HepG2 (cell line): ENCODE measurements around the gene TOR4A. TPM values are rescaled to one million over a fixed set of nuclear protein-coding genes. Genes with fewer than 3 reads are reported as not detected.
A peak's percentile ranks its signal among the peaks of the same experiment; 100 is the strongest.

Experiments used
- ARNT2 ChIP-seq: sonication (generic); formaldehyde crosslinking; IDR thresholded peaks from 2 replicates; pipeline ENCODE4 v1.8.0; 2022; ENCODE audit warnings: mild to moderate bottlenecking, low read depth, missing genetic modification reagents, moderate library complexity
- BHLHE40 ChIP-seq: IDR thresholded peaks from 2 replicates; pipeline ENCODE4 v1.6.1; 2011; ENCODE audit warnings: low read length, improper control_type of control experiment
- GFI1 ChIP-seq: sonication (generic); formaldehyde crosslinking; IDR thresholded peaks from 2 replicates; pipeline ENCODE4 v1.5.0; 2020; ENCODE audit warnings: missing genetic modification reagents, mild to moderate bottlenecking, borderline replicate concordance
- HNF4G ChIP-seq, 2 experiments: sonication (generic) in 1 of 2; formaldehyde crosslinking in 1 of 2; IDR thresholded peaks; 2 replicates each; pipeline versions ENCODE4 v1.4.0 to v1.6.1; 2011 to 2020; ENCODE audit warnings: borderline replicate concordance in 2 of 2, low read depth in 2 of 2, mild to moderate bottlenecking in 2 of 2, low read length in 1 of 2, missing genetic modification reagents in 1 of 2, moderate library complexity in 1 of 2
- HNRNPLL ChIP-seq: fragments of 200-400 bp; formaldehyde crosslinking; IDR thresholded peaks from 2 replicates; pipeline ENCODE4 v1.6.1; 2017; ENCODE audit warnings: mild to moderate bottlenecking, low read depth, low read length; ENCODE audit not compliant: poor library complexity, severe bottlenecking
- KLF15 ChIP-seq: sonication (generic); formaldehyde crosslinking; IDR thresholded peaks from 2 replicates; pipeline ENCODE4 v1.8.1; 2023; ENCODE audit warnings: borderline replicate concordance, mild to moderate bottlenecking, inconsistent platforms, missing genetic modification reagents, mixed read lengths
- MED8 ChIP-seq: sonication (generic); formaldehyde crosslinking; IDR thresholded peaks from 2 replicates; pipeline ENCODE4 v1.8.1; 2023; ENCODE audit warnings: mild to moderate bottlenecking, missing genetic modification reagents; ENCODE audit not compliant: insufficient replicate concordance
- PRPF4 ChIP-seq: fragments of 200-400 bp; formaldehyde crosslinking; IDR thresholded peaks from 2 replicates; pipeline ENCODE4 v1.6.1; 2016; ENCODE audit warnings: low read length, low read depth; ENCODE audit not compliant: poor library complexity, severe bottlenecking
- SP5 ChIP-seq: IDR thresholded peaks from 2 replicates; pipeline ENCODE4 v1.6.1; 2016; ENCODE audit warnings: low read depth, borderline replicate concordance
- TBX2 ChIP-seq: sonication (generic); formaldehyde crosslinking; IDR thresholded peaks from 2 replicates; pipeline ENCODE4 v1.5.0; 2020; ENCODE audit warnings: missing genetic modification reagents, mild to moderate bottlenecking, borderline replicate concordance
- ZFP37 ChIP-seq: sonication (generic); formaldehyde crosslinking; IDR thresholded peaks from 2 replicates; pipeline ENCODE4 v1.4.0; 2020; ENCODE audit warnings: missing genetic modification reagents, borderline replicate concordance
- ZFY ChIP-seq: sonication (generic); formaldehyde crosslinking; IDR thresholded peaks from 2 replicates; pipeline ENCODE4 v1.4.0; 2020; ENCODE audit warnings: missing genetic modification reagents
- ZNF230 ChIP-seq: sonication (generic); formaldehyde crosslinking; IDR thresholded peaks from 2 replicates; pipeline ENCODE4 v1.4.0; 2020; ENCODE audit warnings: mild to moderate bottlenecking, missing genetic modification reagents
- ZNF235 ChIP-seq: sonication (generic); formaldehyde crosslinking; IDR thresholded peaks from 2 replicates; pipeline ENCODE4 v1.8.1; 2023; ENCODE audit warnings: mild to moderate bottlenecking, missing genetic modification reagents, borderline replicate concordance
- ZNF274 ChIP-seq: sonication (generic); formaldehyde crosslinking; IDR thresholded peaks from 2 replicates; pipeline ENCODE4 v1.5.1; 2020; ENCODE audit warnings: mild to moderate bottlenecking, missing genetic modification reagents
- ZNF317 ChIP-seq: sonication (generic); formaldehyde crosslinking; IDR thresholded peaks from 2 replicates; pipeline ENCODE4 v1.5.0; 2020; ENCODE audit warnings: mild to moderate bottlenecking, missing genetic modification reagents
- ZNF615 ChIP-seq: sonication (generic); formaldehyde crosslinking; IDR thresholded peaks from 2 replicates; pipeline ENCODE4 v1.5.0; 2020; ENCODE audit warnings: mild to moderate bottlenecking, missing genetic modification reagents, borderline replicate concordance
- ZNF720 ChIP-seq: sonication (generic); formaldehyde crosslinking; IDR thresholded peaks from 2 replicates; pipeline ENCODE4 v1.4.0; 2020; ENCODE audit warnings: missing genetic modification reagents
- ZNF788 ChIP-seq: sonication (generic); formaldehyde crosslinking; IDR thresholded peaks from 2 replicates; pipeline ENCODE4 v1.5.0; 2020; ENCODE audit warnings: mild to moderate bottlenecking, missing genetic modification reagents, borderline replicate concordance
- polyA plus RNA-seq, 8 experiments: library from polyadenylated mRNA; depleted of rRNA in 3 of 8; stranded (reverse) in 7 of 8; unstranded in 1 of 8; fragments of >200 nt; fragmentation: Illumina TruSeq in 4 of 8; extraction: Trizol in 4 of 8; gene quantifications; 2 replicates each; pipeline versions ENCODE4 v1.2.1 to v1.2.3, GENCODE V29; 2011 to 2016; ENCODE audit warnings: low read depth in 4 of 8, missing spikeins in 1 of 8, mixed read lengths in 1 of 8; ENCODE audit not compliant: insufficient read depth in 1 of 8
- total RNA-seq, 5 experiments: library from RNA; depleted of rRNA; stranded (reverse); fragments of >200 nt; fragmentation: Illumina TruSeq; extraction: Trizol; gene quantifications; 2 replicates each; pipeline ENCODE4 v1.2.3, GENCODE V29; 2016; ENCODE audit warnings: low read depth in 1 of 5
- TF ChIP-seq, protein P1 (sequence below): sonication (generic); formaldehyde crosslinking; conservative IDR thresholded peaks from 2 replicates; pipeline ENCODE4 v1.4.0; 2020; ENCODE audit warnings: mild to moderate bottlenecking, missing genetic modification reagents, moderate library complexity
- TF ChIP-seq, protein P2 (sequence below): sonication (generic); formaldehyde crosslinking; IDR thresholded peaks from 2 replicates; pipeline ENCODE4 v1.5.1; 2020; ENCODE audit warnings: missing genetic modification reagents, mild to moderate bottlenecking, borderline replicate concordance
- TF ChIP-seq, protein P3 (sequence below): sonication (generic); formaldehyde crosslinking; IDR thresholded peaks from 2 replicates; pipeline ENCODE4 v1.4.0; 2020; ENCODE audit warnings: missing genetic modification reagents, borderline replicate concordance

TOR4A gene
- total and polyA plus RNA-seq, 2 of the 13 experiments (the other 11 are each of a cell fraction or from before 2014, with no cell fraction given): 11.1 to 14.2 TPM

DNA sequence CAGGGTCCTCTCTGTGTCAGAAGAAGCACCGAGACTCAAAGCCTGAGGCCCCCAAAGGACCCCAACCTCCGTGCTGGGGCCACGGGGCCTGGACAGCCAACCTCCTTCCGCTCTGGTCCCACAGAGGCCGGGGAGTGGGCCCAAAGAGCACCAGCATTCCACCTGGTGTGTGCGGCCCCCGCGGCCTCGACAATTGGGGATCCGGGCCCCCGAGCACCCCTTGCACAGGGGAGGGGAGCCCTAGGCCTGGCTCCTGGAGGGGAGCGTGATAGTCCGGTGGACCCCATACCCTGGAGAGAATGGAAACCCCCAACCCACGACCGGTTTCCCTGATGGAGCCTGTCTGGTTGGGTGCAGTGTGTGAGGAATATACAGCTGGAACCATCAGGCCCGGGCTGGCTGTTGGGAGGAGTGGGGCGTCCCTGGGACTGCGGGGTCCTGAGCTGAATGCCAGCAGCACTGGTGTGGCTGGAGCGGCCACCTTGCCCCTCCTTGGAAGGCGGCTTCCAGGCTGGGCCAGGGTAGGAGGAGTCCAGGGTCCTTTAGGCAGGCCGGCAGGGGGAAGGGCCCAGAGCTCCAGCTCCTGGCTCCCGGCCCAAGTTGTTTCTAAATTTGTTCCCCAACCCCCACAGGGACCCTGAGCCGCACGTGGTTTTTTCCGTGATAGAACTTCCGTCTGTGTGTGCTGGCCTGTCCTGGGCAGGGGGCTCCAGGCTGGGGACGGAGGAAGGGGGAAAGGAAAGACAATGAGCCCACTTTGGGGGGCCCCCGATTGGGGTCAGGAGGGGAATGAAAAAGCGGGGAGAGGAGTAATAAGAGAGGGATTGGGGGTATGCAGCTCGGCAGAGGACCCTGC lies 825 bp upstream of the TOR4A start (continued):
- TF ChIP-seq, protein P1, sequence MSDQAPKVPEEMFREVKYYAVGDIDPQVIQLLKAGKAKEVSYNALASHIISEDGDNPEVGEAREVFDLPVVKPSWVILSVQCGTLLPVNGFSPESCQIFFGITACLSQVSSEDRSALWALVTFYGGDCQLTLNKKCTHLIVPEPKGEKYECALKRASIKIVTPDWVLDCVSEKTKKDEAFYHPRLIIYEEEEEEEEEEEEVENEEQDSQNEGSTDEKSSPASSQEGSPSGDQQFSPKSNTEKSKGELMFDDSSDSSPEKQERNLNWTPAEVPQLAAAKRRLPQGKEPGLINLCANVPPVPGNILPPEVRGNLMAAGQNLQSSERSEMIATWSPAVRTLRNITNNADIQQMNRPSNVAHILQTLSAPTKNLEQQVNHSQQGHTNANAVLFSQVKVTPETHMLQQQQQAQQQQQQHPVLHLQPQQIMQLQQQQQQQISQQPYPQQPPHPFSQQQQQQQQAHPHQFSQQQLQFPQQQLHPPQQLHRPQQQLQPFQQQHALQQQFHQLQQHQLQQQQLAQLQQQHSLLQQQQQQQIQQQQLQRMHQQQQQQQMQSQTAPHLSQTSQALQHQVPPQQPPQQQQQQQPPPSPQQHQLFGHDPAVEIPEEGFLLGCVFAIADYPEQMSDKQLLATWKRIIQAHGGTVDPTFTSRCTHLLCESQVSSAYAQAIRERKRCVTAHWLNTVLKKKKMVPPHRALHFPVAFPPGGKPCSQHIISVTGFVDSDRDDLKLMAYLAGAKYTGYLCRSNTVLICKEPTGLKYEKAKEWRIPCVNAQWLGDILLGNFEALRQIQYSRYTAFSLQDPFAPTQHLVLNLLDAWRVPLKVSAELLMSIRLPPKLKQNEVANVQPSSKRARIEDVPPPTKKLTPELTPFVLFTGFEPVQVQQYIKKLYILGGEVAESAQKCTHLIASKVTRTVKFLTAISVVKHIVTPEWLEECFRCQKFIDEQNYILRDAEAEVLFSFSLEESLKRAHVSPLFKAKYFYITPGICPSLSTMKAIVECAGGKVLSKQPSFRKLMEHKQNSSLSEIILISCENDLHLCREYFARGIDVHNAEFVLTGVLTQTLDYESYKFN (CRISPR knock-in tag): peak; percentile 10; the same call in 1 of the 2 replicates
- peak; percentile 52 for TF ChIP-seq PRPF4
- TF ChIP-seq GFI1 (CRISPR knock-in tag): 0 out of 2 replicates have a peak, but pooled peaks have one; percentile 29
- TF ChIP-seq ZNF230 (CRISPR knock-in tag): 0 out of 2 replicates have a peak, but pooled peaks have one; percentile 74
- TF ChIP-seq ZNF720 (CRISPR knock-in tag): 0 out of 2 replicates have a peak, but pooled peaks have one; percentile 43
- TF ChIP-seq HNF4G (IDR thresholded peaks at IDR 0.05; ENCODE audit: borderline replicate concordance, low read depth, low read length): peak; percentile 17; the same call in 1 of the 2 replicates
- no peak for TF ChIP-seq HNF4G (CRISPR knock-in tag; IDR thresholded peaks at IDR 0.05; ENCODE audit: borderline replicate concordance, low read depth)
- no peak for TF ChIP-seq ZNF788 (CRISPR knock-in tag)
- TF ChIP-seq ZNF235 (CRISPR knock-in tag): 0 out of 2 replicates have a peak, but pooled peaks have one; percentile 47
- TF ChIP-seq SP5 (CRISPR knock-in tag): peak; percentile 33
- TF ChIP-seq ZNF274 (CRISPR knock-in tag): 0 out of 2 replicates have a peak, but pooled peaks have one; percentile 9
- TF ChIP-seq ZFY (CRISPR knock-in tag): peak; percentile 15; the same call in 1 of the 2 replicates
- 0 out of 2 replicates have a peak, but pooled peaks have one; percentile 29 for TF ChIP-seq ARNT2 (CRISPR knock-in tag)
- TF ChIP-seq ZNF615 (CRISPR knock-in tag): peak; percentile 64; the same call in 1 of the 2 replicates
- TF ChIP-seq, protein P2, sequence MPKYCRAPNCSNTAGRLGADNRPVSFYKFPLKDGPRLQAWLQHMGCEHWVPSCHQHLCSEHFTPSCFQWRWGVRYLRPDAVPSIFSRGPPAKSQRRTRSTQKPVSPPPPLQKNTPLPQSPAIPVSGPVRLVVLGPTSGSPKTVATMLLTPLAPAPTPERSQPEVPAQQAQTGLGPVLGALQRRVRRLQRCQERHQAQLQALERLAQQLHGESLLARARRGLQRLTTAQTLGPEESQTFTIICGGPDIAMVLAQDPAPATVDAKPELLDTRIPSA (CRISPR knock-in tag): peak; percentile 33; the same call in 1 of the 2 replicates
- no peak for TF ChIP-seq TBX2 (CRISPR knock-in tag)
- TF ChIP-seq BHLHE40: 0 out of 2 replicates have a peak, but pooled peaks have one; percentile 16
- TF ChIP-seq MED8 (CRISPR knock-in tag): peak; percentile 70
- TF ChIP-seq, protein P3, sequence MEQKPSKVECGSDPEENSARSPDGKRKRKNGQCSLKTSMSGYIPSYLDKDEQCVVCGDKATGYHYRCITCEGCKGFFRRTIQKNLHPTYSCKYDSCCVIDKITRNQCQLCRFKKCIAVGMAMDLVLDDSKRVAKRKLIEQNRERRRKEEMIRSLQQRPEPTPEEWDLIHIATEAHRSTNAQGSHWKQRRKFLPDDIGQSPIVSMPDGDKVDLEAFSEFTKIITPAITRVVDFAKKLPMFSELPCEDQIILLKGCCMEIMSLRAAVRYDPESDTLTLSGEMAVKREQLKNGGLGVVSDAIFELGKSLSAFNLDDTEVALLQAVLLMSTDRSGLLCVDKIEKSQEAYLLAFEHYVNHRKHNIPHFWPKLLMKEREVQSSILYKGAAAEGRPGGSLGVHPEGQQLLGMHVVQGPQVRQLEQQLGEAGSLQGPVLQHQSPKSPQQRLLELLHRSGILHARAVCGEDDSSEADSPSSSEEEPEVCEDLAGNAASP (CRISPR knock-in tag): no peak
- TF ChIP-seq KLF15: 0 out of 2 replicates have a peak, but pooled peaks have one; percentile 35
- no peak for TF ChIP-seq ZFP37 (CRISPR knock-in tag)
- 0 out of 2 replicates have a peak, but pooled peaks have one; percentile 29 for TF ChIP-seq ZNF317
- peak; percentile 20 for TF ChIP-seq HNRNPLL
